ENCODE measurements around the gene TYRO3. TPM values are rescaled to one million over a fixed set of nuclear protein-coding genes. Genes with fewer than 3 reads are reported as not detected.
"Not testable (repeated sequence)": the region's sequence is repeated elsewhere in the genome, so short reads cannot be mapped to it uniquely, and the experiment has no call there.

Gene TYRO3
- total and polyA plus RNA-seq, 7 donors = 1.6 to 5.8 (median 4.6) TPM

DNA sequence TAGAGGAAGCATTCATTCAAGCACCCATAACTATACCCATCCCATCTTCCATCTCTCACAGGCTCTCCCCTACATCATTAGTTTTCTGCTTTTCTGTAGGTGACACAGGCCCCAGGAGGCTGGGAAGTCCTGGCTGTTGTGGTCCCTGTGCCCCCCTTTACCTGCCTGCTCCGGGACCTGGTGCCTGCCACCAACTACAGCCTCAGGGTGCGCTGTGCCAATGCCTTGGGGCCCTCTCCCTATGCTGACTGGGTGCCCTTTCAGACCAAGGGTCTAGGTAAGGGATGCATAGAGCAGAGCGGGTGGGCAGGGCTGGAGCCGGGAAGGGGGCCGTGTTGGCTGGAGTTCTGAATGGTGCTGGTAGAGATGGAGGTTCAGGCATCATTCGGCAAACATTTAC is 8.2 kb downstream of the TYRO3 start:
- intact Hi-C loops (cut with DNase I) = no loop called here
- Histone ChIP-seq H3K27me3 (ENCODE audit: insufficient read depth in 3 of 3, low read length in 2 of 3) (peaks cover 0 to 1% (median 0%) of the 10 kb centered on the region in 3 donors), H3K4me3 (no peak overlapping the region), H3K4me1 (no peaks in the 10 kb centered on the region), H3K36me3 (ENCODE audit: insufficient read depth in 1 of 2, low read depth in 1 of 2) (no peaks in the 10 kb centered on the region), H3K9me3 (no peaks in the 10 kb centered on the region), H3K27ac (no peak overlapping the region)
- 94 to 95% (median 94%) methylated on average over 6 of the region's 6 CpGs for WGBS, 3 donors
- ATAC-seq (no peak), DNase-seq (no peak)
- TF ChIP-seq, protein P1, sequence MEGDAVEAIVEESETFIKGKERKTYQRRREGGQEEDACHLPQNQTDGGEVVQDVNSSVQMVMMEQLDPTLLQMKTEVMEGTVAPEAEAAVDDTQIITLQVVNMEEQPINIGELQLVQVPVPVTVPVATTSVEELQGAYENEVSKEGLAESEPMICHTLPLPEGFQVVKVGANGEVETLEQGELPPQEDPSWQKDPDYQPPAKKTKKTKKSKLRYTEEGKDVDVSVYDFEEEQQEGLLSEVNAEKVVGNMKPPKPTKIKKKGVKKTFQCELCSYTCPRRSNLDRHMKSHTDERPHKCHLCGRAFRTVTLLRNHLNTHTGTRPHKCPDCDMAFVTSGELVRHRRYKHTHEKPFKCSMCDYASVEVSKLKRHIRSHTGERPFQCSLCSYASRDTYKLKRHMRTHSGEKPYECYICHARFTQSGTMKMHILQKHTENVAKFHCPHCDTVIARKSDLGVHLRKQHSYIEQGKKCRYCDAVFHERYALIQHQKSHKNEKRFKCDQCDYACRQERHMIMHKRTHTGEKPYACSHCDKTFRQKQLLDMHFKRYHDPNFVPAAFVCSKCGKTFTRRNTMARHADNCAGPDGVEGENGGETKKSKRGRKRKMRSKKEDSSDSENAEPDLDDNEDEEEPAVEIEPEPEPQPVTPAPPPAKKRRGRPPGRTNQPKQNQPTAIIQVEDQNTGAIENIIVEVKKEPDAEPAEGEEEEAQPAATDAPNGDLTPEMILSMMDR (IDR thresholded peaks at IDR 0.05) = no peak

DNA sequence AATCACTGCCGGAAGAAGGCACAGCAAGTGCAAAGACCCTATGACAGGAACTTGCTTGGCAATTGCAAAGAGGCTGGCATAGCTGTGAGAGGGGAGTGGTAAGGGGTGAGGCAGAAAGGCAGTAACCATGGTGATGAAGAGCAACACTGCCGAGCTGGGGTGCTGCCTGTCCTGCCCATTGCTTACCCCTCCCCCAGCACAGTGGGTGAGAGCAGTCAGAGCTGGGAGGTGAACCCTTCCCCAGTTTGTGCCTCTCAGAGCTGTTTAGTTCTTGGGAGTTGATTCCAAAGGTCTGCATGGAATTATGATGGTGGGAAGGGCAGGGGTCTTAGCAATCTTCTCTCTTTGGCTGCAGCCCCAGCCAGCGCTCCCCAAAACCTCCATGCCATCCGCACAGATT is 8.8 kb downstream of the TYRO3 start:
- Histone ChIP-seq H3K9me3 (no peaks in the 10 kb centered on the region), H3K4me1 (no peaks in the 10 kb centered on the region), H3K4me3 (no peak overlapping the region), H3K27me3 (ENCODE audit: insufficient read depth in 3 of 3, low read length in 2 of 3) (peaks cover 0 to 1% (median 0%) of the 10 kb centered on the region in 3 donors), H3K36me3 (ENCODE audit: insufficient read depth in 1 of 2, low read depth in 1 of 2) (no peaks in the 10 kb centered on the region), H3K27ac (no peak overlapping the region)
- WGBS, 3 donors = 85 to 89% (median 87%) methylated on average over 4 of the region's 4 CpGs
- TF ChIP-seq, protein P1 (IDR thresholded peaks at IDR 0.05) = no peak
- ATAC-seq = no peak
- intact Hi-C loops (cut with DNase I) = no loop called here
- DNase-seq = no peak

DNA sequence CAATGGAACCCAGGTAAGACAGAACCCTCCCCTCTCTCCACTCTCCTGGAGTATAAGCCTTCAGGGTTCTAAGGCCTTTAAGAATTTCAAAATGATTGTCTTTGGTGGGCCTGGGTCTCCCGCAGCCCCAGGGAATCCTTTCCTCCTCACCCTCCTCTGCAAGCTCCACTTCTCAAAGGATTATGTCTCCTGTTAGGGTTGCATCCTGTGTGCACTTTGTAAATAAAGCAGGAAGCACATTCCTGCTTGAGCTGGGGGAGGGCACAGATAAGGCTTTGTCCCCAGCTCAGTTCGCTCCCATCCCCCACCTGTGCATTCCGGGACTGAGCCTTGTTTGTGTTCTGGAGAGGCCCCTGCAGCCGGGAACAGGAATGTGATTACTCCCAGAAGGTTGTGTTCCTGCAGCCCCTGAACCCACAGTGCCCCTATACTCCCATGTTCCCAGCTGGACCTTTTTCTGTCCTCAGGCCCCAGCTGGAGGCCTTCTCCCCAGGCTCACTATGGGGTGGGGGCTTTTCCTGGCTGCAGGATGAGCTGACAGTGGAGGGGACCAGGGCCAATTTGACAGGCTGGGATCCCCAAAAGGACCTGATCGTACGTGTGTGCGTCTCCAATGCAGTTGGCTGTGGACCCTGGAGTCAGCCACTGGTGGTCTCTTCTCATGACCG is 9.5 kb downstream of the TYRO3 start:
- DNase-seq = no peak
- Histone ChIP-seq H3K4me3 (no peak overlapping the region), H3K4me1 (no peaks in the 10 kb centered on the region), H3K27me3 (ENCODE audit: insufficient read depth in 3 of 3, low read length in 2 of 3) (peaks cover 0 to 1% (median 0%) of the 10 kb centered on the region in 3 donors), H3K36me3 (ENCODE audit: insufficient read depth in 1 of 2, low read depth in 1 of 2) (no peaks in the 10 kb centered on the region), H3K27ac (no peak overlapping the region), H3K9me3 (no peaks in the 10 kb centered on the region)
- TF ChIP-seq, protein P1 (IDR thresholded peaks at IDR 0.05) = no peak
- intact Hi-C loops (cut with DNase I) = no loop called here
- WGBS, 3 donors = 80 to 82% (median 81%) methylated on average over 8 of the region's 8 CpGs
- no peak for ATAC-seq

DNA sequence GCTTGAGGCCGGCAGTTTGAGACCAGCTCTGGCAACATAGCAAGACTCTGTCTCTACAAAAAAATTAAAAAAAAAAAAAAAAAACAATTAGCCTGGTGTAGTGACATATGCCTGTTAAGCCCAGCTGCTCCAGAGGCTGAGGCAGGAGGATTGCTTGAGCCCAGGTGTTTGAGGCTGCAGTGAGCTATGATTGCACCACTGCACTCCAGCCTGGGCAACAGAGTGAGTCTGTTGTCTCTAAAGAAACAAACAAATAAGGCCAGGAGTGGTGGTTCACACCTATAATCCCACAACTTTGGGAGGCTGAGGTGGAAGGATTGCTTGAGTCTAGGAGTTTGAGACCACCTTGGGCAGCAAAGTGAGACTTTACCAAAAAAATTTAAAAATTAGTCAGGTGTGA is 10.2 kb downstream of the TYRO3 start:
- DNase-seq; H3K4me3 ChIP-seq; H3K4me1 ChIP-seq; H3K27me3 ChIP-seq (ENCODE audit: insufficient read depth in 3 of 3, low read length in 2 of 3); intact Hi-C loops (cut with DNase I); H3K27ac ChIP-seq; ATAC-seq; H3K36me3 ChIP-seq (ENCODE audit: insufficient read depth in 1 of 2, low read depth in 1 of 2); H3K9me3 ChIP-seq: not testable (repeated sequence)
- WGBS, 3 donors = 76 to 88% (median 87%) methylated on average over 1 of the region's 1 CpG

DNA sequence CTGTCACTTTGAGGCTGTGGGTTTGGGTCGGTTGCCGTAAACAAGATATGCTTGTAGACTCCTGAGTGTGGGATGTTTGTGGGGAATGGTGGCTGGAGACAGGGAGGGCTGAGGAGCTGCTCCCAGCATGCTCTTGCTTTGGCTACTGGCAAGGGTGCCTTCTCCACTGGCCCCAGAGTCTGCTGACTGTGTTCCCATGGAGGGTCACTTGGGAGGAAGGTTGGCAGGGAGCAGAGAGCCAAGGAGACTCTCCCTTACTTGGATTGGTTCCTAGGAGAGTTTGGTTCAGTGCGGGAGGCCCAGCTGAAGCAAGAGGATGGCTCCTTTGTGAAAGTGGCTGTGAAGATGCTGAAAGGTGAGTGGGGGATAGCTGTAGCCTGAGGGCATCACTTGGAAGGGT is 11.8 kb downstream of the TYRO3 start:
- no peaks in the 10 kb centered on the region for H3K9me3 ChIP-seq
- intact Hi-C loops (cut with DNase I) = no loop called here
- no peak overlapping the region for H3K4me3 ChIP-seq
- TF ChIP-seq, protein P1 (IDR thresholded peaks at IDR 0.05) = no peak
- no peaks in the 10 kb centered on the region for H3K36me3 ChIP-seq (ENCODE audit: insufficient read depth in 1 of 2, low read depth in 1 of 2)
- 85 to 92% (median 90%) methylated on average over 3 of the region's 3 CpGs for WGBS, 3 donors
- DNase-seq (no peak), ATAC-seq (no peak)
- no peaks in the 10 kb centered on the region for H3K4me1 ChIP-seq
- no peak overlapping the region for H3K27ac ChIP-seq
- H3K27me3 ChIP-seq (ENCODE audit: insufficient read depth in 3 of 3, low read length in 2 of 3) = no peaks in the 10 kb centered on the region
